ENCODE measurements around the gene PCGF2. TPM values are rescaled to one million over a fixed set of nuclear protein-coding genes. Genes with fewer than 3 reads are reported as not detected.
A peak's percentile ranks its signal among the peaks of the same experiment; 100 is the strongest.
"Not testable (repeated sequence)": the region's sequence is repeated elsewhere in the genome, so short reads cannot be mapped to it uniquely, and the experiment has no call there.

PCGF2 gene
- total RNA-seq, 1 donor from 2014 or later: 64.8 TPM

DNA sequence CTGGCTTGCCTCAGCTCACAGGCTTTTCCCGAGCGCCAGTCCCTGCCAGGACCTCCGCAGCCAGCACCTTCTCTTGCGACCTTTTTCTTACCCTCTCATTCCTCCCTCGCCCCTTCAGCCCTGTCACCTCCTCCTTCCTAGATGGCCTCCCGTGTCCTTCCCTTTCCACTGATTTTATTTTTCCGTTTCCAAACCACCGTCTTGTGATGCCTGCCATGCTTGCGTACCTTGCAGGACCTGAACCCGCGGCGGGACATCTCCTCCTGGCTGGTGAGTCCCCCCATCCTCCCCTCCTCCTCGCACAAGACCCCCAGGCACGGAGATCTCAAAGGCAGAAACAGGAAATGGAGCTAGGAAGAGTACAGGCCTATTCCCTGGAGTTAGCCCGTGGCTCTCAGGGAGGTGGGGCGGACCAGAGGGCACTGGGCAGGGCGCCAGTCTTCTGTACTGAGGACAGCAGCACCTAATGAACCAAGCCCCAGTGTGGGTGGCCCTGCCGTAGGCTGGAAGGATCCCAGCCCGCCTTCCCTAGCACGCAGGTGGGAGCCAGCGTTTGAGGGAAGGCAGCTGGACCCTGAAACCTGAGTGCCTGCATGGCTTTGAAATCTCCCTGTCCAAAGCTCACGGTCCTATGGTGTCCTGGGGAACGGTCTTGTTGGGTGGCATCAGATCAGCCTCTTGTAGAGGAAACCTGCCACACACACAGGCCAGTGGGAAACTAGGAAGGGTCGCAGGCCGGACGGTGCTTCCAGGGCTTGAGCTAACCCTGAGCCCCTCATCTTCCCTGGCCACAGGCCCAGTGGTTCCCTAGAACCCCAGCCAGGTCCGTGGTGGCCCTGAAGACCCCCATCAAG, 17.4 kb downstream of the PCGF2 start:
- Histone ChIP-seq H3K27me3 (no peaks in the 10 kb centered on the region), H3K9me3 (no peaks in the 10 kb centered on the region), H3K36me3 (peaks cover 0 to 17% of the 10 kb centered on the region in 2 donors), H3K27ac (peak overlapping the region; percentile 86 to 89), H3K4me1 (peaks cover 5 to 24% of the 10 kb centered on the region in 2 donors), H3K4me3 (peak overlapping the region; percentile 89 to 93)
- DNase-seq (ENCODE audit: low spot score in 2 of 2): peak in 1 of 2 donors; percentile 81
- intact Hi-C loops (cut with DNase I): loop anchor here (1.0 to 5.0 kb wide), 4 partner anchors 18 to 53 kb away; partner anchors contain the start of genes PCGF2 and PSMB3
- TF ChIP-seq, protein P1, sequence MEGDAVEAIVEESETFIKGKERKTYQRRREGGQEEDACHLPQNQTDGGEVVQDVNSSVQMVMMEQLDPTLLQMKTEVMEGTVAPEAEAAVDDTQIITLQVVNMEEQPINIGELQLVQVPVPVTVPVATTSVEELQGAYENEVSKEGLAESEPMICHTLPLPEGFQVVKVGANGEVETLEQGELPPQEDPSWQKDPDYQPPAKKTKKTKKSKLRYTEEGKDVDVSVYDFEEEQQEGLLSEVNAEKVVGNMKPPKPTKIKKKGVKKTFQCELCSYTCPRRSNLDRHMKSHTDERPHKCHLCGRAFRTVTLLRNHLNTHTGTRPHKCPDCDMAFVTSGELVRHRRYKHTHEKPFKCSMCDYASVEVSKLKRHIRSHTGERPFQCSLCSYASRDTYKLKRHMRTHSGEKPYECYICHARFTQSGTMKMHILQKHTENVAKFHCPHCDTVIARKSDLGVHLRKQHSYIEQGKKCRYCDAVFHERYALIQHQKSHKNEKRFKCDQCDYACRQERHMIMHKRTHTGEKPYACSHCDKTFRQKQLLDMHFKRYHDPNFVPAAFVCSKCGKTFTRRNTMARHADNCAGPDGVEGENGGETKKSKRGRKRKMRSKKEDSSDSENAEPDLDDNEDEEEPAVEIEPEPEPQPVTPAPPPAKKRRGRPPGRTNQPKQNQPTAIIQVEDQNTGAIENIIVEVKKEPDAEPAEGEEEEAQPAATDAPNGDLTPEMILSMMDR (IDR thresholded peaks at IDR 0.05): no peak

DNA sequence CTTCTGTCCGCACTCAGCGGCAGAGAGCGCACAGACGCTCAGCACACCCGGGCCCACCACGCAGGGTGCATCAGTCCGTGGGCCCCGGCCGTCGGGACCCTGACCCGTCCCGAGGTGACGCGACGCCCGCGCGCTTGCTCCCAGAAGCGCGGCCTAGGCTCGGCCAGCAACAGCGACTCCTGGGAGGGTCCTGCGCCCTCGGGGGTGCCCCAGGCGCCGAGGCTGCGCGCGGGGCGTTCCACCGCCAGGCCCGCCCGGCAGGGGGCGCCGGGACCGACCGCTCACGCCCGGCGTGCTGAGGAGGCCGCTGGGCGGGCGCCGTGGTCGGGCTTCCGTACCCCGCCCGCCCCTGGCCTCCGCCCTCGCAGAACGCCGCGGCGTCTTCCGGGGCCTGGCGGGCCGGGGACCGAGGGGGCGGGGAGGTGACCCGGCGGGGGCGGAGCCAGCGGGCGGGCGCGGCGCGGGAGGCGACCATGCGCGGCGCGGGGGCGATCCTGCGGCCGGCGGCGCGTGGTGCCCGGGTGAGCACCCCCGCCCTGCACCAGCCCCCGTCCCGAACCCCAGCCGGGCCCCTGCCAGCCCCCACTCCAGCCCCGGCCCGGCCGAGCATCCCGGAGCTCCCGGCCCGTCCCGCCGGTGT, 18.1 kb downstream of the PCGF2 start, which contains the start of gene CISD3:
TSS of gene CISD3 (plus strand) at position 456 of the 640 bp plus-strand sequence. CDS start at position 474, 18 bp downstream.
- H3K27ac ChIP-seq: peak within 1 kb of the TSS; percentile 86 to 89
- H3K4me3 ChIP-seq: peak within 1 kb of the TSS; percentile 89 to 93
- H3K4me1 ChIP-seq: peaks cover 5 to 20% of the 10 kb centered on the region in 2 donors
- peak in 1 of 2 donors; percentile 91 for DNase-seq (ENCODE audit: low spot score in 2 of 2)
- H3K36me3 ChIP-seq: peaks cover 0 to 16% of the 10 kb centered on the region in 2 donors
- intact Hi-C loops (cut with DNase I): loop anchor here (1.0 to 5.0 kb wide), 4 partner anchors 18 to 53 kb away; partner anchors contain the start of genes PCGF2 and PSMB3
- TF ChIP-seq, protein P1 (IDR thresholded peaks at IDR 0.05): peak; percentile 19 to 98 (median 47)
- no peaks in the 10 kb centered on the region for H3K27me3 ChIP-seq
- H3K9me3 ChIP-seq: no peaks in the 10 kb centered on the region

DNA sequence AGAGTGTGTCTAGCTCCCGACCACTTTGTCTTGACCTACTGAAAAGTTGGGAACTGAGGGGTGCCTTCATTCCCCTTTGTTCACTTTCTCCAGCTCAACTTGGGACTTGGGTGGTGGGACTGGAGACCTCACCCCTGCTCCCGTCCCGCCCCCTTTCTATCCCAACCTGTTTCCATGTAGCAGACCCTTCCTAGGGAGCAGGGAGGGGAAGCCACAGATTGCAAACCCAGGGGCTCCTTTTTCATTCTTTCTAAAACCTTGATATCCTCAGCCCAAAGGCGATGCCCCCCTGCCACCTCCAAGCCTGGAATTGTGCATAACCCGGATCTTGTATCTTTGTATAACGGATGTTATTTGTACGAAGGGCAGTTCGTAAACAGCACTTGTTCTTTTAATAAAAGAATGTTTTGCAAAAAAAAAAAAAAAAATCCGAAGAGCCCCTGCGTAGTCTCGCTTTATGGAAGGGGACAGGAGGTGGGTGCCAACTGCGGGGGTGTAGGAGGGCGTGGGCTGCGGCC, 18.7 kb downstream of the PCGF2 start:
- TF ChIP-seq, protein P1 (IDR thresholded peaks at IDR 0.05): no peak
- peak overlapping the region; percentile 81 to 82 for H3K27ac ChIP-seq

DNA sequence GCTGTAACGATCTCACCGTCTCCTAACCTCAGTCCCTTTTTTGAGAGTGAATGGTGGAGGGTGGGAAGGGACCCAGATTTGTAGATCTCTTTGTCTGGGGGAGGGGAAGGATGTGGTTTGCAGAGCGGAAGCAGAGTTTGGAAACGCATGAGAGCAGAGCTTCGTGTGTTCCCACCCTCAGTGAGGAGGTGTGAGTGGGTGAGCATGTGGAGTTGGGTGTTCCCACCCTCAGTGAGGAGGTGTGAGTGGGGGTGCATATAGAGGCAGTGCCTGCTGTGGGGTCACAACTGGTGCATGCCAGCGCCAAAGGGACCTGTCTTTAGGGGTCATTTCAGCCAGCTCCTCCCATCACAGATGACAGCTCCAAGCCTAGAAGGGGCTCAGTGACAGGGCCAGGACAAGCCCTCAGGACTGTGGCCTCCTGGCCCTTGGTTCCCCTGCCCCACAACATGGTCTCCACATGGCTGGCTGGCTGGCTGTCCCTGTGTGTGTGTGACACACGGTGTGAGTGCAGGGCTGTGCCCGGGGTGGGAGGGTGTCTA, 19.8 kb downstream of the PCGF2 start:
- TF ChIP-seq, protein P1 (IDR thresholded peaks at IDR 0.05): no peak
- Histone ChIP-seq H3K27ac (peak overlapping the region in 1 of 2 donors; percentile 81), H3K36me3 (peaks cover 3 to 10% of the 10 kb centered on the region in 2 donors), H3K9me3 (no peaks in the 10 kb centered on the region), H3K4me3 (no peak overlapping the region), H3K4me1 (peaks cover 5 to 20% of the 10 kb centered on the region in 2 donors), H3K27me3 (no peaks in the 10 kb centered on the region)
- intact Hi-C loops (cut with DNase I): no loop called here
- DNase-seq (ENCODE audit: low spot score in 2 of 2): no peak

More for the DNA sequence above, 18.7 kb downstream of the PCGF2 start:
- H3K36me3 ChIP-seq: peaks cover 3 to 18% of the 10 kb centered on the region in 2 donors
- intact Hi-C loops (cut with DNase I): no loop called here
- peaks cover 5 to 20% of the 10 kb centered on the region in 2 donors for H3K4me1 ChIP-seq
- H3K9me3 ChIP-seq: no peaks in the 10 kb centered on the region
- H3K4me3 ChIP-seq: peak overlapping the region; percentile 89 to 93
- H3K27me3 ChIP-seq: no peaks in the 10 kb centered on the region
- no peak for DNase-seq (ENCODE audit: low spot score in 2 of 2)

DNA sequence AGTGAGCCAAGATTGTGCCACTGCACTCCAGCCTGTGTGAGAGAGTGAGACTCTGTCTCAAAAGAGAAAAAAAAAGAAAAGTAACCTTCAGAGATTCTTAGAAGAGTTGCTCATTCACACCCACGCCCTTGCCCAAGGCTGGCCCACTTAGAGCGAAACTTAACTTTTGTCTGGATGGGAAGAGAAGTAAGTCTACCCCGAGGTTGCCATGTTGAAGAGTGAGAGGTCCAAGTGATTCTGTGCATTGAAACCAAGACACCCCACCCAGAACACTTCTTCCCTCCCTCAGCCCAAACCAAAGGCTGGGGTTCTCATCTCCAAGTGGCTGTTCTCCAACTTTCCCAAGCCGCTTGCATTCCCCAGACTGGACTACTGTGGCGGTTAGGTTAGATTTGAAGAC, 20.4 kb downstream of the PCGF2 start:
- peaks cover 5 to 20% of the 10 kb centered on the region in 2 donors for H3K4me1 ChIP-seq
- H3K36me3 ChIP-seq: peaks cover 3 to 11% of the 10 kb centered on the region in 2 donors
- intact Hi-C loops (cut with DNase I): no loop called here
- no peak for DNase-seq (ENCODE audit: low spot score in 2 of 2)
- H3K4me3 ChIP-seq: no peak overlapping the region
- TF ChIP-seq, protein P1 (IDR thresholded peaks at IDR 0.05): no peak
- no peaks in the 10 kb centered on the region for H3K27me3 ChIP-seq
- H3K9me3 ChIP-seq: no peaks in the 10 kb centered on the region
- H3K27ac ChIP-seq: no peak overlapping the region

DNA sequence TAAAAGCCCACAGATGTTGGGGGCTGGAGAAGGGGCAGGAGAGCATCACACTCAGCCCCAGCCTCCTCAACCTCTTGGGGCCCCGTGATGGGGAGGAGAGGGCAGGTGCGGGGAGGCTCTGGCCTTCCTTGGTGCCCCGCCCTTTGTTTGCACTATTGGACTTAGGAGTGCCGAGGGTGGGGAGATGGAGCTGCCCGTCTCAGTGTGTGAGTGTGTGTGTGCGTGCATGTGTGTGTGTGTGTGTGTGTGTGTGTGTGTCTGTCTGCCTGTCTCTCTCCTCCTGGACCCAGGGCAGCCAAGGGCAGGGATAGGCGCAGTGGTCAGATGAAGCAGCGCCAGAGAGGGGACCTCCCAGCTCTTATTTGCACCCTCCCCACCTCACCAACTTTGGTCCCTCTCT, 22.0 kb downstream of the PCGF2 start:
- Histone ChIP-seq H3K4me1 (peaks cover 4 to 13% of the 10 kb centered on the region in 2 donors), H3K36me3 (peaks cover 13 to 25% of the 10 kb centered on the region in 2 donors)
- intact Hi-C loops (cut with DNase I); DNase-seq (ENCODE audit: low spot score in 2 of 2); H3K27me3 ChIP-seq; H3K4me3 ChIP-seq; H3K27ac ChIP-seq; H3K9me3 ChIP-seq: not testable (repeated sequence)

Data from ascending aorta (tissue), 2 donors.